PC-9 (cell line): ENCODE measurements around the gene RXRG.

Experiments used
- CTCF ChIP-seq: fragments of 200-600 bp; sonication (generic); conservative IDR thresholded peaks from 2 replicates; pipeline ENCODE4 v1.6.1; 2017; ENCODE audit warnings: mixed run types, antibody characterized with exemption, mild to moderate bottlenecking, moderate library complexity
- EZH2 ChIP-seq: fragments of 200-600 bp; sonication (generic); IDR thresholded peaks from 2 replicates; pipeline ENCODE4 v1.8.0; 2017; ENCODE audit warnings: antibody characterized with exemption, low read depth

GRCh38 chr1:165487921-165488320 lies 43.0 kb upstream of the RXRG start:
- TF ChIP-seq CTCF: no peak
- TF ChIP-seq EZH2: no peak
